ENCODE results near the gene FST. TPM values are rescaled to one million over a fixed set of nuclear protein-coding genes. Genes with fewer than 3 reads are reported as not detected.

Gene FST
- total RNA-seq, 1 donor from 2014 or later: 14.3 TPM

GRCh38 chr5:53448851-53449250, 31.6 kb upstream of the FST start:
- Mint-ChIP-seq H3K27ac (no peak overlapping the region), H3K36me3 (no peaks in the 10 kb centered on the region), H3K4me3 (no peak overlapping the region), H3K4me1 (peaks cover 5% of the 10 kb centered on the region), H3K9me3 (no peaks in the 10 kb centered on the region), H3K27me3 (ENCODE audit: low read depth) (peaks cover 4% of the 10 kb centered on the region)
- DNase-seq (ENCODE audit: low spot score in 2 of 2, unreplicated experiment in 2 of 2): no peak
- TF ChIP-seq, protein P1, sequence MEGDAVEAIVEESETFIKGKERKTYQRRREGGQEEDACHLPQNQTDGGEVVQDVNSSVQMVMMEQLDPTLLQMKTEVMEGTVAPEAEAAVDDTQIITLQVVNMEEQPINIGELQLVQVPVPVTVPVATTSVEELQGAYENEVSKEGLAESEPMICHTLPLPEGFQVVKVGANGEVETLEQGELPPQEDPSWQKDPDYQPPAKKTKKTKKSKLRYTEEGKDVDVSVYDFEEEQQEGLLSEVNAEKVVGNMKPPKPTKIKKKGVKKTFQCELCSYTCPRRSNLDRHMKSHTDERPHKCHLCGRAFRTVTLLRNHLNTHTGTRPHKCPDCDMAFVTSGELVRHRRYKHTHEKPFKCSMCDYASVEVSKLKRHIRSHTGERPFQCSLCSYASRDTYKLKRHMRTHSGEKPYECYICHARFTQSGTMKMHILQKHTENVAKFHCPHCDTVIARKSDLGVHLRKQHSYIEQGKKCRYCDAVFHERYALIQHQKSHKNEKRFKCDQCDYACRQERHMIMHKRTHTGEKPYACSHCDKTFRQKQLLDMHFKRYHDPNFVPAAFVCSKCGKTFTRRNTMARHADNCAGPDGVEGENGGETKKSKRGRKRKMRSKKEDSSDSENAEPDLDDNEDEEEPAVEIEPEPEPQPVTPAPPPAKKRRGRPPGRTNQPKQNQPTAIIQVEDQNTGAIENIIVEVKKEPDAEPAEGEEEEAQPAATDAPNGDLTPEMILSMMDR (IDR thresholded peaks at IDR 0.05; ENCODE audit: unreplicated experiment): no peak

DNA sequence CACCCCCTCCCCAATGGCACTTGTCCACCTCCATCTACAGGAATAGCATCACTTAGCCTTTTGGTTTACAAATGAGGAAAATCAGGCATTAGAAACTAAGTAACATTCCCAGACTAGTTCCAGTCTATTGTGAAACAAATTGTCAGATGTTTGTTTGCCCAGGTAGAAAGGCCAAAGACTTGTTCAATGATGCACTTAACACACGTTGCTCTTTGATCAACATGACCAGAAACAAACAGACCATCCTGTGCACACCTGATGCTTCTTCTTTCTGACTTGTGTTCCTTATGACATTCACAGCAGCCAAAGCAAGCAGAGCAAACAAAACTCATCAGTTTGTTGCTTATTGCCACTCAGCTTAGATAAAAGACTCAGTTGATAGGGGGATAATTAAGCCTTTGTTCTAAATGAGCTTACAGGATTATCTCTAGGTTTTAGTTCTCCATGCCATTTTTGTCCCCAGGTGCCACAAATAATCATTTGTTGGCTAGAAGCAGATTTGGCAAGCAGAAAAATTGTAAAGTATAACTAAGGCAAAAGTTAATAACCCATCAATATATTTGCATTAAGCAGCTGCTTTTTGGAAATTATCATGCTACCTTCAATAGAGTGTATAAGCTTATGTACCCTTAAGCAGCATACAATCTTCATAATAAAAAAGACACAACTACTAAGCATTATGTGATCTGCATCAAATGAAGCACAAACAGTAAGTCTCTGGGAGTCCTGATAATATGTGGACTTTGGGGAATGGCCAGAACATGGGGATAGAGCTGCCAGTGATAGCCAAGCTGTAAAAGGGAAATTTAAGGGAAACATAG, 26.3 kb upstream of the FST start:
- H3K4me3 Mint-ChIP-seq: no peak overlapping the region
- H3K9me3 Mint-ChIP-seq: peaks cover 3% of the 10 kb centered on the region
- no peaks in the 10 kb centered on the region for H3K36me3 Mint-ChIP-seq
- TF ChIP-seq, protein P1 (IDR thresholded peaks at IDR 0.05; ENCODE audit: unreplicated experiment): no peak
- peaks cover 3% of the 10 kb centered on the region for H3K4me1 Mint-ChIP-seq
- H3K27me3 Mint-ChIP-seq (ENCODE audit: low read depth): peaks cover 19% of the 10 kb centered on the region
- H3K27ac Mint-ChIP-seq: no peak overlapping the region
- DNase-seq (ENCODE audit: low spot score in 2 of 2, unreplicated experiment in 2 of 2): no peak

DNA sequence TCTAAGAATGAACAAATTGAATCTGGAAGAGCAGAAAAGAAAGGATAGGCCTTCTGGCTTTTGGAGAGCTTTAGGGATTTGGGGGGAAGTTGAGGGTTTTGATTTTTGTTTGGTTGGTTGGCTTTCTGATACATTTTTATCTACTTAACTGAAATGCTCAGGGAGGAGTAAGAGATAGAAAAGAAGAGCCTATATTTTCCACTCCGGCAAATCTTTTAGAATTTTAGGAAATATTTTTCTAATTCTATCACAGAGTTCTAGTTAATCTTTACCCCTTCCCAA, 25.8 kb upstream of the FST start:
- Mint-ChIP-seq H3K27ac (no peak overlapping the region), H3K4me1 (peaks cover 3% of the 10 kb centered on the region), H3K4me3 (no peak overlapping the region), H3K9me3 (peaks cover 4% of the 10 kb centered on the region), H3K27me3 (ENCODE audit: low read depth) (peaks cover 20% of the 10 kb centered on the region), H3K36me3 (no peaks in the 10 kb centered on the region)
- TF ChIP-seq, protein P1 (IDR thresholded peaks at IDR 0.05; ENCODE audit: unreplicated experiment): no peak
- DNase-seq (ENCODE audit: low spot score in 2 of 2, unreplicated experiment in 2 of 2): no peak

GRCh38 chr5:53456366-53456765, 24.1 kb upstream of the FST start:
- Mint-ChIP-seq H3K4me3 (no peak overlapping the region), H3K36me3 (no peaks in the 10 kb centered on the region), H3K4me1 (peaks cover 3% of the 10 kb centered on the region), H3K27ac (no peak overlapping the region), H3K9me3 (peaks cover 4% of the 10 kb centered on the region), H3K27me3 (ENCODE audit: low read depth) (peaks cover 20% of the 10 kb centered on the region)
- TF ChIP-seq, protein P1 (IDR thresholded peaks at IDR 0.05; ENCODE audit: unreplicated experiment): no peak
- no peak for DNase-seq (ENCODE audit: low spot score in 2 of 2, unreplicated experiment in 2 of 2)

GRCh38 chr5:53463909-53464621, 16.4 kb upstream of the FST start:
- Mint-ChIP-seq H3K4me3 (no peak overlapping the region), H3K9me3 (peaks cover 2% of the 10 kb centered on the region), H3K27ac (no peak overlapping the region), H3K27me3 (ENCODE audit: low read depth) (peaks cover 4% of the 10 kb centered on the region), H3K4me1 (peaks cover 9% of the 10 kb centered on the region), H3K36me3 (no peaks in the 10 kb centered on the region)
- TF ChIP-seq, protein P1 (IDR thresholded peaks at IDR 0.05; ENCODE audit: unreplicated experiment): no peak
- DNase-seq (ENCODE audit: low spot score in 2 of 2, unreplicated experiment in 2 of 2): no peak

Measured in mesothelial cell of epicardium (in vitro differentiated cells).